HG03045 (cell line): ENCODE results near the gene HIVEP3.
A peak's percentile ranks its signal among the peaks of the same experiment; 100 is the strongest.
"Not testable (repeated sequence)": the region's sequence is repeated elsewhere in the genome, so short reads cannot be mapped to it uniquely, and the experiment has no call there.

Source experiments
- ATAC-seq: cut with Tn5 transposase; IDR thresholded peaks from one replicate; pipeline ENCODE4 v1.9.1; 2021; ENCODE audit warnings: mild to moderate bottlenecking, moderate library complexity; ENCODE audit not compliant: unreplicated experiment

HIVEP3 gene

DNA sequence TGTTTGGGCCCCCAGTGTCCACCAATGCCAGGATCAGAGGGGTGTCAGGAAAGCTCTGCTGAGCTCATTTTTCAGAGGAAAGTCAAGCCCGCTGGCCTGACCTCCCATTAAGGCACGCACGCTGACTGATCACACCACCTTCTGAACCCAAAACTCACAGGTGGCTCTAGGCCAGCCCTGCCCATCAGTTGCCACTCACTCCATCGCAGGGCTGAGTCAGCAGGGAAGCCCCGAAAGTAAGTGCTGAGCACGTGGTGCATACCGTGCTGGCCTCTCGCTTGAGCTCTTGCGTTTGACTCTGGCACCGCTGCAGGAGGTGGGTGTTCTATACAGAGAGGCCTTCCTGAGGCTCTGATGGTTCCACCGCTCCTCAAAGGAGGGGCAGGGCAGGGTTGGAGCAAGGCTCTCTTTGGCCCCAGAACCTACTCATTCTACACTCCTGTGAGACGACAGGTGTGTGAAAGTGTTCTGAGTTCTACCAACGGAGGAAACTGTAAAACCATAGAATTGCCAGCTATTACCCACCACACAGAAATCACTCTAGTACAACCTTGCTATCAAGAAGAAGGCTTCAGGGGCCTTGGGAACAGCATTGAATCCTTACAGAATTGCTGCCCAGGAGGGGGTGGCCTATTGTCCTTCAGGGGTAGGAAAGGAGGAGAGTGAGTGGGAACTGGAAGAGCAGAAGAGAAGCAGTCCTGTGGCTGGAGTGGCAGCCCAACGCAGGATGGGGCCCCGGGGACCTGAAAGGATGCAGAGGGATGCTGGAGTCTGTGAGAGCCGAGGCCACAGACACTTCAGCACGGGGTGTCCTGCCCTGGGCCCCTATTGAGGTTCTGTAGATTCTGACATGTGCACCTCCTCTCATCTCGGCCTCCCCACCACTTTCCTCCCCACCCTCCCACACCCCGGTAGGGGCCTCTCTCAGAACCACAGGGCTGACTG, 219.5 kb downstream of the HIVEP3 start:
- ATAC-seq = peak; percentile 92

DNA sequence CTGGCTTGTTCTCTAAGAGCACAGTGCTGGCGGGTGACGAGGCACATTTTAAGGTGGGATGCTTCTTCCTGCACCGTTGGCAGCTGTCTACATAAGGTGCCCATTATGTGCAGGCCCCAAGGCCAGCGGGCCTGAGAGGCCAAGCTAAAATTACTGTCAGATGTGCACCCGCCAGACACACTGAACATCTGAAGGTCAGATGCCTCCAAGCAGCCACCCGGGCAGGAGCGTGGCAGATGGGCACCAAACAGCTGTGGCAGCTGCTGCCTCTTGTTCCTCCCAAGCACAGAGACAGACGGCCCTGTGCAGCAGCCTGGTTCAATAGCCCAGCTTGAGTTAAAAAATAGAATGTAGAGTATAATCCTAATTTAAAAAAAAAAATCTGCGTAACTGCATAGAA, 222.3 kb downstream of the HIVEP3 start:
- ATAC-seq = no peak

DNA sequence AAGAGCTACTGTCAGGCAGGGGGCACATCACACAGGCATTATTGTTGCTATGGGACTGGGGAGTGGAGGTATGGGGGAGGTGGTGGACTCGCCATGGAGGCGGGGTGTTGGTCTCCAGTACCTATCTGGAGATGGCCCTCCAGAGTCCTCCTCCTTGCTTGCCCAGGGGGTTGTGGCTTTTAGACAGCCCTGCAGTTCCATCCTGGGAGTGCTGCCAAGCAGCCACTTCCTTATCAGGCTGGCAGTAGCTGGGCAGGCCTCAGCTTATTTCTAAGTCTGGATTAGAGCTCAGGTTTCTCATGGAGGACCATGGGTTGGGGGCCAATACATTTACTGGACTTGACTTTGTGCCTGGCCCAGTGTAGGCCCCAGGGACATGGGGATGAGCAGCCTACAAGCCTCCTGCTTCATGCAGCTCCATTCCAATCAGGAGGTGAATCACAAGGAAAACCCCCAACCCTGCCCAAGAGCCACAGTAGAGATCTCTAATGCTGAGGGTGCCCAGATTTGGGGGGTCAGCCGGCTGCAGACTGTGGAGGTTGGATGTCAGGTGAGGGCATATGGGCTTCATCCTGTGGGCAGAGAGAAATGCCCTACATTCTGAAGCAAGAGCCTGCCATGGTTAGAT, 223.5 kb downstream of the HIVEP3 start:
- no peak for ATAC-seq

DNA sequence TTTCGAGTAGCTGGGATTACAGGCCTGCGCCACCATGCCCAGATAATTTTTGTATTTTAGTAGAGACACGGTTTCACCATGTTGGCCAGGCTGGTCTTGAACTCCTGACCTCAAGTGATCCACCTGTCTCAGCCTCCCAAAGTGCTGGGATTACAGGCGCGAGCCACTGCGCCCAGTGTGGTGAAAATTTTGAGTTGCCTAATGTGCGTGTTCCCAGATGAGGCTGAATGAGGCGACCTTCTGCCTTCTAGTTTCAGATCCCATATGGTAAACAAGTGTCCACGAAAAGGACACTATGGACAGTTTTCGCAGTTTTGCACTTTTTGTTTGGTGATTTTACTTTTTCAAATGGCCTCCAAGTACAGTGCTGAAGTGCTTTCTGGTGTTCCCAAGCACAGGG, 226.8 kb downstream of the HIVEP3 start:
- not testable (repeated sequence) for ATAC-seq

DNA sequence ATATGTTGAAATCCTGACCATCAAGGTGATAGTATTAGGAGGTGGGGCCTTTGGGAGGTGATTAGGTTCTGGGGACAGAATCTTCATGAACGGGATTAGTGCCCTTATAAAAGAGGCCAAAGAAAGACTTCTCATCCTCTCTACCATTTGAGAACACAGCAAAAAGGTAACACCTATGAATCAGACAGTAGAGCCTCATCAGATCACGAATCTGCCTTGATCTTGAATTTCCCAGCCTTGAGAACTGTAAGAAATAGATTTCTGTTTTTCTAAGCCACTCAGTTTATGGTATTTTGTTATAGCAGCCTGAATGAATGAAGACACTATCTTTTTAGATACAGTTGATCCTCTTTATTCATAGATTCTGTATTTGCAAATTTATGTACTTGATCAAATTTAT, 227.3 kb downstream of the HIVEP3 start:
- ATAC-seq = no peak

DNA sequence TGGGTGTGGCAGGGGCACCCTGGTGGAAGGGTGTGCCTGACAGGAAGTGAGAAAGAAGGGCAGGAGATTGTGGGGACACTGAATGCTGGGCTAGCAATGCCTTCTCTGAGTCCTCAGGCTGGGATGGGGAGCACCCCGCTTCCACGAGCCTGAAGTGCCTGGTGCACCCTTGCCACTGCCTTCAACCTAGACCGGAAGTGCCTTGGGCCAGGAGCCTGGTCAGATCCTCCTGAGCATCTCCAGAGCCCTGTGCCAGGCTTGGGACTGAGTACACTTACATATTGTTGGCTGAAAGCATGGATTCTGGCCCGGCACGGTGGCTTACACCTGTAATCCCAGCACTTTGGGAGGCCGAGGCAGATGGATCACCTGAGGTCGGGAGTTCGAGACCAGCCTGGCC, 228.4 kb downstream of the HIVEP3 start:
- ATAC-seq = no peak

DNA sequence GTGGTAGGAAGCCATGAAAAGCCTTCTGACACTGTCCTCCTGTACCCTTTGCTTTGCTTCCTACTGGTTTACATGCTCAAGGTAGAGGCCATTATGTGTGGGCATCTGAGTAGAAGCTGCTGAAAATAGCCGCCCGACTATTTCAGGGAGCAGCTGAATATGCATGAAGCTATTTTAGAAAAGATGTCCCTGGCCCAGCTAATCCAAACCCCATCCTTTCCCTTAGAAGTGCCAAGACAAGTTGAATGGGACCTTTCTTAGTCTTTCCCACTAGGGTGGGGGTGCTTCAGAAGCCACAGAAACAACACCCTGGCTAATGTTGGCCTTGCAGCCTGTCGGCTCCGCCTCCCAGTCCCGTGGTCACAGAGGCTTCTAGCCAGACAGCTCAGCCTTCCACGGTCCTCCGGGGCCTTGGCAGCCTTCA, 229.2 kb downstream of the HIVEP3 start:
- ATAC-seq = no peak

DNA sequence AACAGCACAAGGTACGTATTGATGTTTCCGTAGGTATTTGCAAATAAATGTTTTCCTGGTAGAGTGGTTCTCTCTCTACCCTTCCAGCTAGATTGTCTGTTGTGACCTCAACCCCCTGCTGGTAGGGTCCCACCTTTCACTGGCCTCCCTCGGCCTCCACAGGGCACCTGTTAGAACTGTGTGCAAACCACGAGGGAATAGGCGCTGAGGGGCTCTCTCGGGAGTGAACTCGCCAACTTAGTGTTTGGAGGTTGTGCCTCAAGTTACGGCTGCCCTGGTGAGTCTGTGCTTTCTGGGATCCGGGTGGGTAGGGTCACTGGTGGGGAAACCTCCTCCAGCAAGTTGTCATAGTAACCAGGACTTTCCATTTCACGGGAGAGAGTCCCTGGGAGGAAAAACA, 229.6 kb downstream of the HIVEP3 start:
- ATAC-seq = no peak

DNA sequence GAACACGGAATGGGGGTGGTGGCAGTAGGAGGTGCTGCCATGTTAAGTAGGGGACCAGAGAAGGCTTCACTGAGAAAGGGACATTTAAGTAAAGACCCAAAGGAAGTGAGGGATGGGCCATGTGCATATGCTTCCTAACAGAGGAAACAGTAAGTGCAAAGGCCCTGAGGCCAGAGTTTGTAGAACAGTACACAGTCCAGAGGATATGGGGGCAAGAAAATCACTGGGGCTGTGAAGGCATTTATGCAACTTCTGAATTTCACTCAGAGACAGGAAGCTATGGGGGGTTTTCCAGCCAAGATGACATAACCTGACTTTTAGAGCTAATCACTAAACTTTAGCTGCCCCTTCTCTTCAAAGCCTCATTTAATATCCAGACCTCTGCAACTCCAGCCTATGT, 231.7 kb downstream of the HIVEP3 start:
- no peak for ATAC-seq

DNA sequence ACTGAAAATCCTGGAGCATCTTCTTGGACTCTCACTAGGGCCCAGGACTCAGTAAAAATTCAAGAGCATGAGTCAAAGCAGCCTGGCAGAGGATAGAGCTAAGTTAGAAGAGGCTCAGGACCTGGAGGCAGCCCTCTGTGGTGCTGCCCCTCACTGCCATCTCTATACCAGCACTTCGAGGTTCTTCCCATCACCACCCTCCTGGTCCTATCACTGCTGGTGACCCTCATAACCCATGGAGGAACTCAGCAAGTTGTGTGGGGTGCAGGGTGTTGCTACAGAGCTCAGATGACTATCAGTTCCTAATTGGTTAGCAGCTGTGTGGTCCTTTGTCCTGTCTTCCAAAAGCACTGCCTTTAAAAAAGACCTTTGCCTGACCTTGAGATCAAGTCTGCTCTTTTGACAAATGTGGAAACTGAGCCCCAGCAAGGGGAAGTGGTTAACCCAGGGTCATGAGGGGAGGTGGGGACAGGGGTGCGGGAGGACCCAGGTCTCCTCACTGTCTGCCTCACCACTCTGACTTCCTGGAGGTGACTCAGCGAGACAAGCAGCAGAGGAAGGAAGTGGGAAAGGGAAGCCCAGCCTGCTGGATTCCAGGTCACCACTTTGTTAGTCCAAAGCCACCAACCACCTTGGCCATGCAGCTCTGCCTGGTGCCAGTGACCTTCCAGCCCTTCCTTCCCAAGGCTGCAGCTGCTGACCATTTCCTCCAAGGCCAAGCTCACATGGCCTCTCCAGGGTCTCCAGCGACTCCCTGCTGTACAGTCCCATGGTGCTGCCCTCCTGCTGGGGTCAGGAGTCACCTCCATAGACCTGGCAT, 234.8 kb downstream of the HIVEP3 start:
- no peak for ATAC-seq

DNA sequence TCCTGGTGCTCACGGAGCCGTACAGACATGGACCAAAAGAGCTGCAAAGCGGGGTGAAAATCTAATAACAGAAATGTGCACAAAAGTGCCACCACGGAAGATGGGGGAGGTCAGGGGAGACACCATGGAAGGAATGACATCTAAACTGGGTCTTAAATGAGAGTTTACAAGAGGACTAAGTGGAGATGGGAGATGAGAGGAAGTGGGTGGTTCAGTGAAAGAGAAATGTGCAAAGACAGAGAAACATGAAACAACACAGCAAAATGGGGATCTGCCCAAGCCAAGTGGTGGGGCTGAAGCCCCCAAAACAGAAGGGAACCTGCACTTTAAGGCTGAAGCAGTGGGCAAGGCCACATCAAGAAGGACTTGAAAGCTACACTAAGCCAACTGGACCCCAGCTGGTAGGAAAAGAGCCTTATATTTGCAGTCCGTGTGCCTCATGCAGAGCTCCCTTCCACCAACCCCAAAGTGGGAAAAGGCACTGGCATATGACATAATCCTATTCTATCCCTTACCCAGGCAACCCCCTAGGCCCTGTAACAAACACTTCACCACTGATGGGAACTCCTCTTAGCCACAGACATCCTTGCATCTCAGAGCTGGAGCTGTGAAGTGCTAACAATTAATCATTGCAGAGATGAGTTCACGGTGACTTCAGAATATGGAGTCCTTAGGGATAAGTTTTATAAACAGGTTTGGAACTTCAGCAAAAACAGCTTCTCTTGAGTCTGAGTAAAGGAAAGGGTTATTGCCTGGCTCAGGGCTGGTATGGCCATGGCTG, 235.7 kb downstream of the HIVEP3 start:
- ATAC-seq = no peak

DNA sequence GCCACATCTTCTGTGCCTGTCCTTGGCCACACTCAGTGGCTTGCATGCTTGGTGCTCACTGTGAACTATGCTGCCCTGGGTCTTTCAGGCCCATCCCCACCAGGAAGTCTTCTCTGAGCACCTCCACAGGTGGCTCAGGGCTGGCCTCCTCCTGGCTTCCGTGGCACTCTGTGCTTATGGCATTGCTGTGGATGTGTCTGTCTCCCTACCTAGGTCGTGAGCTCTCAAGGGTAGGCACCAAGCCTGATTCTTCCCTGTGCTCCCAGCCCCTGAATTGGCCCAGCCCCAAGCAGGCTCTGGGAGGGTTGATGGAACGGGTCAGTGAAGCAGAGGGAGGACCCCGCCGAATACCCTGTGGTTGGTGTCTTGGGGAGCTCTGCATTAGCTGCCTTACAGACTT, 236.6 kb downstream of the HIVEP3 start:
- no peak for ATAC-seq

DNA sequence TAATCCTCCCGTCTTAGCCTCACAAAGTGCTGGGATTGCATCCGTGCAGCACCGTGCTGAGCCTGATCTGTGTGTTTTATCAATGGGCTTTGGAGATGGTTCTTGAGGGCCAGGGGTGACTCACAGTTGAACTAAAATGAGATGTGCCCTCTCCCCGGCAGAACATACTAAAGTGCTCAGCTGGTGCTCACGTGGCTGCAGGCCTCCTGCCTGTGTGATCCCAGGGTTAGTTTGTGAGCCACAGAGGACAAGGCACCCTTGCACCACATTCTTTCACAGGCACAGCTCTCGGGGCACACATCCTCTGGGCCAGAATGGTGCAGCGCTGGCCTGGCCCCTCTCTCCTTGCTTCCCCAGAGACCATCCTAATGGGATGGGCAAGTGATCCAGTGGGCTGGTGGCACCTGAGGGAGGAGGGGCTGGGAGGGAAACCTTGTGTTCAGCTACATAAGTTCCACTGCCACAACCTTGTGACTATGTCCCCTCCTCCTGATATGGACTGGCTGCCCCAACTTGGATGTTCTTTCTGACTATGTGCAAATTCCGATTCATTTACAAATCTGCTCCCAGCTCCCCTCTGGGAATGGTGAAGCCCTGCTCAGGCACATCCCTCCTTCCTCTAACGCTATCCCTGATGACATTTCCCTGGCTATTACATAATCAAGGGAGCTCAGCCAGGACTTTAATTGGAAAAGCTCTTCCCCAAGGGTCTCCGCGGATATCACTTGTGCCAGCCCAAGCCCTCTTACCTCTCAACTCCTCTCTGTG, 237.2 kb downstream of the HIVEP3 start:
- no peak for ATAC-seq

DNA sequence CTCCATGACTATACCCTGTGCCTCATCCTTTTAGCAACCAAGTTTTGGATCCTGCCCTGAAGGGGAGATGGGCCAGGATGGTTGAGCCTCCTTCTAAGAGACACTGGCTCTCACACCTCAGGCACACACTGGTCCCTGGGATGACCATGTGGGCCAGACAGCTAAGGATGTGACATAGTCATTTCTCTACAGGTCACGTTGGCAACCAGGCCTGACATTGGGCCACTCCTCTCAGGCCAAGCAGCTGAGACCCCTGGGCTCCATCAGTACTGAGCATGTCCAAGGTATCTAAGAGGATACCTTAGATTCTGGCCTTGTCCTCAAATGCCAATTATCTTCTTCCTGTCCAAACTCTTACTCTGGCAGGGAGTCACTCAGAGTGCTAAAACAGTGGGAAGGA, 238.7 kb downstream of the HIVEP3 start:
- ATAC-seq = no peak

DNA sequence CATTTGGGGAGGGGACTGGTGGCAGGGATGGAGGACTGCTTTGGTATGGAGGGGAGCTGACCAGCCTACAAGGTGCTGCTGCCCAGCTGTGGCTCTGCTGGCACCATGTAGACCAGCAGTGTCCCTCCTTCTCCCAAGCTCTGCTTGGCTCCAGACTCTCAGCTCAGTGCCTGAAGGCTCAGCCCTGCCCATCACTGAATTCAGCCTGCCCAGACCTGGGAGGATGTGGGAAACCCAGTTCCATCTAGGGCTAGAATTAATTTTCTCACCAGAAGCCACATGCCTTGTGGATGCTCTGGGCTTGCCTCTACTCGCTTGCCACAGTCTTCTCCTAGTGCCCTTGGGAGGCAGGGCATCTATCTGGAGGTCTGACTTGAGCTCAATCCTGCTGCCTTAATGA, 239.2 kb downstream of the HIVEP3 start:
- ATAC-seq = no peak

DNA sequence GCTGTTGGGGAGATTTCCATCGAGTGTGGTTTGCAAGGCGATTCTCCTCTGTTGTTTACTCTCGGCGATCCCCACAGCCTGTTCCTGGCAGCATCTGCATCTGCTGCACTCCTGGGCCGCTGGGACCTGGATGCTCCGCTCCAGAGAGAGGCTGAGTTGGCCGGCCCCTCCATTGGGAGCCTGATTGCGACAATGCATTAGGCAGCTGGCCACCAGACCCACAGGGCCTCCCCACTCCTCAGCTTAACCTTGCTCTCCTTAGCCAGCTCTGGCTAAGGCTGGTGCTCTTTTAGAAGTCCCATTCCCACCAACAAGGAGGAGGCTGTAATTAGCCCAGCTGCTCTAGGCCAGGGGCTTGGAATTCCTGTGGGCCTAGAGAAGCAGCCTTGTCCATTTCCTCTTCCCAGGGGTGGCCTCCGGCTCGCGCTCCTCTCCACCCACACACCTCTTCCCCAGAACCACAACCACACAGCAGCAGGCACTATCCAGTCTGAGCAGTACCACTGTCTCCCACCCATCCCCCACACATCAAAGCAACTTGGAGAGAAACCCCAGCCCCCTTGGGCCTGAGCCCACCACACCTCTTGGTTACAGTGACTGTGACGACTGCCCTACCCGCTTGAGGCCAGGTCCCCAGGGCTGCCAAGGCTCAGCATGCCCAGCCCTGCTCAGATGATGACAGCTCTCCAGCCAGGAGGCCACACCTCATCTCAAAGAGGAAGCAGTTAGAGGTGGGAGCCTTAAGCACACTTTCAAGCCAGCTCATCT, 240.4 kb downstream of the HIVEP3 start:
- no peak for ATAC-seq

DNA sequence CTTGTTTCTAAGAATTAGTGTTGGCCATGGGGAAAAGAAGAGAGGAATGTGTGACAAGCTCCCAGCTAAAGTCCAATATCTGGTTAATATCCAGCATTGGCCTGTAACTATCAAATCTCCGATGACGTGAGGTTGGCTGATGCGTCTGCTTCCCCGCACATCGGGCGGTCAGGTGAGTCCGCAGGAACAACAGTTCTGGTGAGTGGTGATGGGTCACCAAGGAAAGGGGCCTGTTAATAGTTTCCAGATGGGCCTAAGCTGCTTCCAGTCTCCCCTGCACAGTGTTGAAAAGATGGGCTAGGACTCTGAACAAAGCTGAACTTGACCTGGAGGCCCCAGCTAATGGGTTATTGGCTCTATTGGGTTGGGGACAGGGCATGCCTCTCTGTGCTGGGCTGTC, 241.1 kb downstream of the HIVEP3 start:
- no peak for ATAC-seq

DNA sequence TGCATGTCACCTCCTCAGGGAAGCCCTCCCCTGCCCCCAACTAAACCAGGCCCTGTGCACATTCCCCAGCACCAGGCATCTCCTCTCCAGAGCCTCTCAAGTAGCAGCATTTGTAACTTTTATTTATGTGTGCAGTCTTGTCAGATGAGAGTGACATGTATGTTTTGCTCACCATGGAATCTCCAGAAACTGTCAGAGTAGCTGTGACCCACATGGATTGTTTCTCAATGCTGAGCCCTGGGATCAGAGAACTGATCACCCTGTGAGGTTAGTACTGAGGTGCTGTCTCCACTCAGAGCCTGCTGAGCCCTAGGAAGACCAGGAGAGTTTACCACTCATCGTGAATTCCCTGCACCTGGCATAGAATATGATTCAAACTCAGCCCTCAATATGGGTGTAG, 243.3 kb downstream of the HIVEP3 start:
- ATAC-seq = no peak

DNA sequence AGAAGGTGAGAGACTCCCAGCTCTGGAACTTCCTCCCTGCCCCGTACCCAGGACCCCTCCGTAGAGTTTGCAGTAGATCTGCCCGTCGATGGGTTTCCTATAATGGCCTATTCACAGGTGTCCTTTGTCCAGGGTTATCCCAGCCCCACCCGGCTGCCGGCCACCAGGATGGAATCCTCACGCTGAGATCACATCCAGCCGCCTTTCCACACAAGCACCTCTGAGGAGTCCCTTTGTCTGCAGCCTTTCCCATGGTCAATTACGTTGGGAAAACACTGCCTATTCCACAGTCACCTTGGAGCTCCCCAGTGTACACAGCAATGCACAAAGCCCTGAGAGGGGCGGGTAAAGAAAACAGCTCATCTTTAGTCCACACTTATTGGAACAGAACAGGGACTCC, 244.2 kb downstream of the HIVEP3 start:
- ATAC-seq = no peak
